NCI-H460 (cell line): ENCODE measurements around the gene SEL1L. TPM values are rescaled to one million over a fixed set of nuclear protein-coding genes. Genes with fewer than 3 reads are reported as not detected.
"Not testable (repeated sequence)": the region's sequence is repeated elsewhere in the genome, so short reads cannot be mapped to it uniquely, and the experiment has no call there.

ENCODE experiments used
- DNase-seq: peaks from one replicate; pipeline ENCODE4 v3.0.0-alpha.2; 2016; ENCODE audit warnings: low read depth; ENCODE audit errors: extremely low read depth
- total RNA-seq: library from RNA; depleted of rRNA; stranded (reverse); fragments of >200 nt; shearing (Covaris generic); gene quantifications from 2 replicates; pipeline ENCODE4 v1.2.3, GENCODE V29; 2014

The SEL1L gene
- total RNA-seq, 1 experiment from 2014 or later, result 95.2 TPM

DNA sequence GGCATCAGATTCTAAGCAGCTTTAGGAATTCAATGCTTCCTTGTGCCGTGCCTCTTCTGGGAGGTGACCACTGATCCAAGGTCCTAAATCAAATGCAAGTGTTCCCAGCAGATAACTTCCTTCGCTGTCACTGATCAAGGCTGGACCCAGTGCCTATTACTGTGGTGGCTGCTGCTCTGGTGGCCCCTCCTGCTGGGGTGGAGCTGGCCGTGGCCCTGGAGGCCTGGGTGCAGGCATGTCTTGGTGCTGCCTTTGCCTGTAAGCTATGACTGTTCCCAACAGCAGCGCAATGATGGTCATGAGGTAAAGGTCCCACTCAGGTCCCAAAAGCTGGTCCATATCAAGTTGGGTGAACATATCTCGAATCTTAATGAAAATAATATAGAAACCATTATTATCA is 56.8 kb downstream of the SEL1L start:
- no peak for DNase-seq

DNA sequence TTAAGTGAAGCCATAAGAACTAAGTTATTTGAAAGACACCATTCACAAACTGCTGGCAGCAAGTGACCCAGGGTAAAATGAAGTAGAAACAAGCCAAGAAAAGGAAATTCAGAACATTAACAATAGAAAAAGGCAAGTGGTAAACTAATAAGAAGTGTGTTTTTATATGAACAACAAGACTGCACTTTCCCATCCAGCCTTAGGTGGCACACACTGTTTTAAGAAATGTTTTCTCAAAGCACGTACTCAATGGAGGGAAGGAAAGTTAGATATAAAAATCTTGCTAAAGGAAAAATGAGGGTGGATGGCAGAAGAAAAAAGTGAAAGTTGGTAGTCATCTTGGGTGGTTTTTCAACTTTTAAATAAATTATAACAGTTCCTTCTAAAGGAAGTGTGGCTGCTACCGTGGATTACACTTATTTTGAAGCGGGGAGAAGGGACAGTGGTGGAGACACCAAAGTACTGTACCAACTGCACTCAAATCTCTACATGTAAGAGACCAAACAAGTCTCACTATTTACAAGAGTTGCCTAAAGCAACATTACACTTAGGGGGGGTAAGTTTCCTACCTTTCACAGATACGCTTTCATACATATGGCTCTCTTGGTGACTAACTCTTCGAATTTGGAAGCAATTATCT is 58.8 kb downstream of the SEL1L start:
- no peak for DNase-seq

DNA sequence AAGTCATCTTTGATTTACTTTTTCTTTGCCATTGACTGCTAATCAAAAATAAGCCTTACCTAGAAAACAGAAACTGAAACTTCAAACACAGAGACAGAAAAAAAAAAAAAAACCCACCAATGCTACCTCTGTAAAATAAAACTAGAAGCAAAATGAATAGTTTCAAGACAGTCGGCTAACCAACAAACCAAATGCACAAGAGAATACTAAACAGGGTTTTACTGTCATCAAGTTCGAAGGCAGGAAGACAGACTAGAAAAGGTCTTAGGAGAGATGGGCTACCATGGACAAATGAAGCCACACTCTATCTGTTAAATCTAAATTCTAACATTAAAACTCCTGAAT is 59.5 kb downstream of the SEL1L start:
- no peak for DNase-seq

DNA sequence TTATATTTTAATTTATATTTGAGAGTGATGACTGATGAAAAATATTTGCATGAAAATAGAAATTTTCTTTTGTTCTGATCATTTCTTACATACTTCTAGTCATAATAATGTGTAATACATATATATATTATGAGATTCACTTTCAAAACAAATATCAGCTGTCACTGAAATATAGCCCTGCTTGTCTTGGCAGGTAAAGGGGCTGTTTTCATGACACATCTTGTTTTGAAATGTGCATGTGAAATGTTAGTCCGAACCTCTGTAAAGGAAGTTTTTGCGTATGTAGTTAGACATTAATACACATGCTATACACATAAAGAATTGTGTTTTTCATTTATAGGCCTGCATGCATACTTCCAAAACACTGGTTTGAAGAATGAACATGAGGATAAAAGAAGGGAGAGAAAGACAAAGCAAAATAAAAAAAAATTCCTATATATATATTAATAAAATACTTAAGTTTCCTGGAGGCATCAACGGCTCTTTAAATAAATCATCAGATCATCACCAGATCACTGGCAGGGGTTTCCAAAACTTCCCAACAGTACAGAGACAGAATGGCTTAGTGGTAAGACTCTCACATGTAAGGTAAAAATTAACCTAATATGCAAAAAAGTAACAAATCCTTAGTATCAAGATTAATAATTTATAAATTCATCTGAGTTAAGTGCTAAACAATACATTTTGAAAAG is 60.1 kb downstream of the SEL1L start:
- no peak for DNase-seq

DNA sequence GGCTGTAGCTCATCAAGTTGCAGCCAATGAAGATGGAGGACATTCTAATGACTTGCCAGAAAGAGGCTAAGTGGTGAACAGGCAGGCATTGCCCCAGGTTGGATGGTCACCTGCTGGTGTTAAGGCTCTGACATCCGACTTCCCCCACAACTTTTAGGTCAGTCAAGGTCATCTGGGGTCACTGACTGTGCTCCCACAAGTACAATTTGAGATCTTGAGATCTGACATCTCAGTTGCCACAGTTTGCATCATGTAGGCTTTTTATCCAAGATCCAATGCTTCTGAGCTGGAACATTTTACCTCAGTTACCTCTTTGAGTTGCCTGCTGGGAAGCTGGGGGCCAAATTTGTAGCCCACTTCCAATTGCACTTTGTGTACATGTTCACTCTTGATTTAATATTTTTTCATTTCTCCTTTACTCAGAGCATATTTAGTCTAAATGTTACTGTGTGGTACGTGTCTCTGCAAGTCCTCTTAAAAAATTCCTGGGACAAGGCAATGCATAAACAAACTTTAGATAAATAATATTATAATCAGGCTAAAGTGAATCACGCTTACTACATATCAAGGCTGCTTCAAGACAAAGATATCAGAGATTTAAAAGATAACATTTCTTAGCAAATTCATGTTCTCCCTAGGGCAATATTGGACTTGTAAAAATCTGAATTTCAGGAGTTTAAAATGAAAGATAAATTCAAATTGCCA is 61.4 kb downstream of the SEL1L start:
- DNase-seq, result no peak

DNA sequence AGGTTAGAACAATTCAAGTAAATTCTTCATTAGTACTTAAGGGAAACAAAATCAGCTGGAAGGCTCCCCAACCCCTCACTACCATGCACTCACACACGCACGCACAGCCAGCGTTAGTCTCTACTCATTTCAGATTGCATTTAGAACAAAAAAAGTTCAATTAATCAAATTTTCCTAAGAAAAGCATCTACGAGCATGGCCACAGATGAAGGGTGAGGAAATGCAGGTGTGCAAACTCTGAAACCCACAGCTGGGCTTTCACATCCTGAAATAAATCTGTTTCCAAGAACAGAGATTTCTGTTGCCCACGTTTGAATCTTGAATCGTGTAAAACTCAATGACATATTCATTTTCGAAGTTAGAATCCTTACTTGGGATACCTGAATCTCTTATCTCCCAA is 62.6 kb downstream of the SEL1L start:
- no peak for DNase-seq

DNA sequence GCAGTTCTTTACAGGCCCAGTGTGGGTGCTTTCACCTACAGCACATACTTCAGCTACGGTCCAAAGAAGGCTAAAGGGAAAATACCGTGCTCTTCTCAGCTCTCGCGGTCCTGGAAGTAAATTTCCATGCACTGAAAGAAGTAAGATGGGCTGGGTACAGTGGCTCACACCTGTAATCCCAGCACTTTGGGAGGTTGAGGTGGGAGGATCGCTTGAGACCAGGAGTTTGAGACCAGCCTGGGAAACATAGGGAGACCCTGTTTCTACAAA is 63.2 kb downstream of the SEL1L start:
- not testable (repeated sequence) for DNase-seq

DNA sequence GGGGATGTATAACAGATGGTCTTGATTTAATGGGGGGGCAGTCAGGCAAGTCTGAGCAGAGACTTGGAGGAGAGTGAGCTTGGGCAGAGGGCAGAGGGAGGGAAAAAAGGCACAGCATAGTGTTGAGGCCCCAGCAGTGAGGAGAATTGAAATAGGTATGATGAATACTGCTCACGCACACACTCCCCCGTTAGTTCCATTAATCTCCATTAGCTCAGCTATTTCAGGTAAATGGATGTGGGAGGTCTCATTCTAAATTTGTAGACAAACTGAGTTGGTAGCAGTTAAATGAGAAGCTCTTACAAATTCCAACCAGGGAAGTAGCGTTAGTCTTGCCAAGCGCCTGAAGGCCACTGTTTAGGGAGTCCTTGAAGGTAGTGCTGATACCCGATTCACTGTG is 66.8 kb downstream of the SEL1L start:
- no peak for DNase-seq

DNA sequence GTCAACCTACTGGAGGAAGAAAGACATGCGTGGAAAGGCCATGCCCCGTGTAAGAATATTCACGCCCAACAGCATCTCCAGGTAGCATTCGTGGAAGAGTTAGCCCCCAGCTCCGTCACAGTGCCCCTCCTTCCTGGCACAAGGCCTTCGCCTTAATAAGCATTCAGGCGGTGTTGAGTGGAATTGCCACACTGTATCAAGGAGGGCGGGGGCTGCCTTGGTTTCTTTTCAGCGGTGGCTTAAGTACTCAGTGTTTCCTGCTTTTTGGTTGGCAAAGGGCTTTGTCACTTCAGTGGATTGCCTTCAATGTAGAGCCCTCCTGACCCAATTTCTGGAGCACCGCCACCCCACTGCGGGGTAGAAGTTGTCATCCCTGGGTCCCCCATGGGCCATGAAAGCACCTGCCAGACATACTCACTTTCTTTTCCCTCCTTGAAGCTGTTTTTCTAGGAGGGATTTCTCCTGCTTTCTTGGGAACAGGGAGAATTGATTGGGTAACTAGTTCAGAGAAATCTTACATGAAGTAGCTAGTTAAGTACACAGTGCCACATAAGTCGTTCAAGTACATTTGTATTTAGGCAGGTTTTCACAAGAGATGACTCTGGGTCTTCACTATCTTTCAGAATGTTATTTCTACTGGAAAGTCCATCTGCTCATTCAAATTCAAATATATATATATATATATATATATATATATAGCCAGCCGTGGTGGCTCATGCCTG is 68.0 kb downstream of the SEL1L start:
- no peak for DNase-seq

DNA sequence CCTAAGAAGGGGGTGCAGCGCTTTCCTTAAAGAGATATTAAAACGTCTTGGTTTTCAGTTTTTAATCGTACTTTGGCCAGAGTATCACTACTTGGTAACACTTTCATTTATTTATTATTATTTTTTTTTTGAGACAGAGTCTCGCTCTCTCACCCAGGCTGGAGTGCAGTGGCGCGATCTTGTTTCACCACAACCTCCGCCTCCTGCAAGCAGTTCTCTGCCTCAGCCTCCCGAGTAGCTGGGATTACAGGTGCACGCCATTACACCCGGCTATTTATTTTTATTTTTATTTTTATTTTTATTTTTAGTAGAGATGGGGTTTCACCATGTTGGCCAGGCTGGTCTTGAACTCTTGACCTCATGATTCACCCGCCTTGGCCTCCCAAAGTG is 68.7 kb downstream of the SEL1L start:
- DNase-seq, result not testable (repeated sequence)

DNA sequence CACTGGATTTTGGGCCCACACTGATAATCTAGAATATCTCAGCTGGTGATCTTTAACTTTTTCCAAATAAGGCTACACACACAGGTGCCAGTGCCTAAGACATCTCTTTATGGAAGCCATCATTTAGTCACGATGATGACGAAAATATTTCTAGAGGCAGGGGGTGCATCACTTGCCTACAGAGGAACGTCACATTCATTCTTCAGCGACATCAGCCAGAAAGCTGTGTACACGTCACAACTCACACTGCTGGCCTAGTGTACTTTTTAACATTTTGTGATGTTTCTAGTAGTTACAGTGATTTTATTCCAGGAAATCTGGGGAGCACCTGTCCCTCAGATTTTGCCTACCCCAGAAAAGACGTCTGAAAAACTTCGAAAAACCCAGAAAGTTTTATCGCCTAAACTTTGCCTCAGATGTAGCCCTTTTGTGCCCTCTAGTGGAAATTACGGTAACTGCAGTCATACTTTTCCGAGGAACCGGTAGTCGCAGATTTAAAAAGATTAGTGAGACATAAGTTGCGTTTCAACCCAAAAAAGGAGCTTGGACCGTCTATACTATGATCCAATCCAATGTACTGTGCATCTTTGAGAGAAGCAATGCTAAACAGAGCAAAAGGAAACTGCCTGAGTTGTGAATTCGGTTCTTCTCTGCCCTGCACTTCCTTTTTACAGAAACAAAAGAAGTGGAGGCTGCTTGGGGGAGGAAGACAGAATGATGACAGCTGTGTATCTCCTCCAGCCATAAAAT is 69.2 kb downstream of the SEL1L start:
- peak; percentile 49 for DNase-seq

DNA sequence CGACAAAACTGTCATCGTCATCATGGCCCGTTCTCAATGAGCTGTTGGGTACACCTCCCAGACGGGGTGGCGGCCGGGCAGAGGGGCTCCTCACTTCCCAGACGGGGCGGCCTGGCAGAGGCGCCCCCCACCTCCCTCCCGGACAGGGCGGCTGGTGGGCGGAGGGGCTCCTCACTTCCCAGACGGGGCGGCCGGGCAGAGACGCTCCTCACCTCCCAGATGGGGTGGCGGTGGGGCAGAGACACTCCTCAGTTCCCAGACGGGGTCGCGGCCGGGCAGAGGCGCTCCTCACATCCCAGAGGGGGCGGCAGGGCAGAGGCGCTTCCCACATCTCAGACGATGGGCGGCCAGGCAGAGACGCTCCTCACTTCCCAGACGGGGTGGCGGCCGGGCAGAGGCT is 71.3 kb downstream of the SEL1L start:
- not testable (repeated sequence) for DNase-seq

DNA sequence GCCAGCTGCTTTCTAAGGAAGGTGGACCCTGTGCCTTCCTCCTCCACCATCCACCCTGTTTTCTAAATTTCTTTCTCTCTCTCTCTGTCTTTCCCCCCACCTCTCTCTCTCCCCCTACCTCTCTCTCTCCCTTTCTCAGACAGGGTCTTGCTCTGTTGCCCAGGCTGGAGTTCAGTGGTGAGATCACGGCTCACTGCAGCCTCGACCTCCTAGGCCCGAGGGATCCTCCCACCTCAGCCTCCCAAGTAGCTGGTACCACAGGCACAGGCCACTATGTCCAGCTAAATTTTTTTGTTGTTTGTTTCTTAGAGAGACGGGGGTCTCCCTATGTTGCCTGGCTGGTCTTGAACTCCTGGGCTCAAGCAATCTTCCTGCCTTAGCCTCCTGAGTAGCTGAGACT is 73.7 kb downstream of the SEL1L start:
- DNase-seq, result no peak

DNA sequence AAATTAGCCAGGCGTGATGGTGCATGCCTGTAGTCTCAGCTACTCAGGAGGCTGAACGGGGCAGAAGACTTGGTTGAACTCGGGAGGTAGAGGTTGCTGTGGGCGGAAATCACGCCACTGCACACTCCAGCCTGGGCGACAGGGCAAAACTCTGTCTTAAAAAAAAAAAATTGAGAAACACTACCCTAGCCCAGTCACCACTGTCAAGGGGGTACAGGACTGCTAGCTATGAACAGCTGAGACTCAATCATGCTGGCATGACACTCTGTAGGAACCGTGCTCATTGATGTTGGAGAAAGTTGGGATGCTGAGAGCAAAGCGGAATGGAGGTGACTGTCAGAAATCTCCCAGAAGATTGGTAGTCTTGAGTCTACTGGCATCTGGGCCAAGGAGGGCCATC is 75.3 kb downstream of the SEL1L start:
- DNase-seq, result no peak

DNA sequence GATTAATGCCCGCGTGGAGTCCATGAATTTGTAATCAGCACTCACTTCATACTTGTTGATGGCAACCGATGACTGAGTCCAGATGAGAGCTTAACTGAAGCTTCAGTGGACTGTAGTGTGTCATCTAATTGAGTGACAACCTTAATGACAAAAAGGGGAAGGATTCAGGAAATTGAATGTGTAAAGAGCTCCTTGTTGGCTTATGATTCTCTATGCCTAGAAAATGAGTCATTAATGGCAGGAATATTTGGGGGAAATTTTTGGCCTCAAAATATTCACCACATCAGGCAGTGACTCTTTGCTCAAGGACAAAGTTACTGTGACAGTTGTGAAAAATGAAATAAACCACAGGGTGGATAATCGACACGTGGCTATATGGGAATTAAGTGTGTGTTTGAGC is 78.3 kb downstream of the SEL1L start:
- DNase-seq, result no peak

DNA sequence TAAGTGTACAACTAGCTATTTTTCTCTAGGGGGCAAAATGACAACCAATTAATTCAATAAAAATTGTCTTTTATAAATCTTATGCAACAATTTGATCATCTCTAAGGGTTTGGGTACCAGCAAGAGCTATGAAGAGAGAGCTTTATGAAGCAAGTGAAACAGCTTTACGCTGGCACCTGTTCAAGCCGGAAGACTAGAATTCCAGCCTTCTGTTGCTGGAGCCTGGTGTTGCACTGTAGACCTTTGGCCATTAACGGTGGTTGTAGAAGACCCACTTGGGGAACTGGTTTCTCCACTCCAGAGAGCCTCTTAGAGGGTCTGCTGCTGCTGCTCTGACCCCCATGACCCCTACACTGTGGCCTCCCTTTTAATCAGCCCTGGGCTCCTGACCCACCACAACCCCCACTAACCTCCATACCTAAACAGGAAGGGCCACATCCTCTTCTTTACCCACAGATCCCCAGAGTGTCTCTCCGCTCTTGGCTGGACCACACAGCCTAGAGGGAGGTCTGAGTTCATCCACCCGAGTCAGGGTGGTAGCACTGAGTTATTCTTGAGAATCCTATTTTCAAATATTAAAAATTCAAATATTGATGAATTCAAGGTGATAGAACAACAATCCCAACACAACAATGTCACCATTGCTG is 79.0 kb downstream of the SEL1L start:
- no peak for DNase-seq

DNA sequence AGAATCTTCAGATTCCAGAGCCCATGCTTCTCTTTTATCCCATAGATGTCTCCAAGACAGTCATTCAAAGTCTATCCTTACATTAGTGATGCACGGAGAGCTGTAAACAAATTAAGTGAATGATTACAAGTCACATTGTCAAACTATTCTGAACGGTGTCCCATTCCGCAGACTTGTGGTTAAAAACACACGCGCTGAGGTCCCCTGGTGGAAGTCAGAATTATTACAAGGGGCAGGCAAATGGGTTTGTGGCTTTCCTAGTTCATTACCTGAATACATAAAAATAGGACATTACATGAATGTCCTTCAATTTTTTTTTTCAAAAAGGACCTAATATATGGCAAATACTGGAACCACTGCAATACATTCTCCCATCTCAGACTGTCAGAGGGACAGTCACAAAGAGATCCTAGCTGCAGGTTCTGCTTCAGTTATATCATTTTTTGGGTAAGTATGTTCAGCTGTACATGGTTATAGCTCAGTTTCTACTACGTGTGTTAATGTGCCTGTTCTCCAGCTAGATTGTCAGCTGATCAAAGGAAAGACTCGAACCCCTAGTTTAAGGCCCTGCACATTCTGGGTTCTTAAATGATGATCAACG is 80.4 kb downstream of the SEL1L start:
- DNase-seq, result peak; percentile 42

DNA sequence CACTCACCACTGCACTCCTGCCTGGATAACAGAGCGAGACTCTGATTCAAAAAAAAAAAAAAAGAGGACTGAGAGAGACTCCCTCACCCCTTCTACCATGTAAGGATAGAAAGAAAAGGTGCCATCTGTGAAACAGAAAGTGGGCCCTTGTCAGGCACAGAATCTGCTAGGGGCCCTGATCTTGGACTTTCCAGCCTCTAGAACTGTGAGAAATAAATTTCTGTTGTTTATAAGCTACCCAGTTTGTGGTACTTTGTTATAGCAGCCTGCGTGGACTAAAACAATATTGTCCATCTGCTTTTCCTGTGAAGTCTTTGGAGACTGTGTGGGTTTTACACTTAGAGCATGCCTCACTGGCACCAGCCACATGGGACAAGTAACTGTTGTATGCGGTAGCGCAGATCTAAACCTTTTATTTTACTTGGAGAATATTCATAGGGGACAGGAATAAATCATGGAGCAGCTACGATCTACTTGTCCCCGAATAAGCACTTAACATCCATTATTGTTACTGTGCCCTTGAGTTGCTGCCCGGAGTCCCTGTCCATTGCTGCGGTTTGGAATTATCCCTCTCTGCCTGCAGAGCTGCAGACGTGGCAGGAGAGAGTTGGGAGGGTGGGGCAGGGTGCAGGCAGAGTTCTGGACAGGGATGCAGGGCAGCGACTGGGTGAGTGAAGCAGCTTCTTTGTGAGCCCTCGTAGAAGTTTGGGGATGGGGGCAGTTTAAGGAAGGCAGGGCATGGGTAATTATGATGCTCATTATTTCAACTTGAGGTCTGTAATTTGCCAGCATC is 81.1 kb downstream of the SEL1L start:
- no peak for DNase-seq

DNA sequence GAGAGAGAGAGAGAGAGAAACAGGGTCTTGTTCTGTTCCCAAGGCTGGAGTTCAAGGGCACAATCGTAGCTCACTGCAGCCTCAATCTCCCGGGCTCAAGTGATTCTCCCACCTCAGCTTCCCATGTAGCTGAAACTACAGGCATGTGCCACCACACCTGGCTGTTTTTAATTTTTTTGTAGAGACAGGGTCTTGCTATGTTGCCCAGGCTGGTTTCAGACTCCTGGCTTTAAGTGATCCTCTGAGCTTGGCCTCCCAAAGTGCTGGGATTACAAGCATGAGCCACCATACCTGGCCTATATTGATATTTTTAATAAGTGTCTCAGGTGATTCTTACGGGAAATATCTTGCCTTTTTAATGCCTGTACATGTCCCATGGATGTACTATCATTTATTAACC is 82.7 kb downstream of the SEL1L start:
- no peak for DNase-seq
